K562 (cell line): Measurements from ENCODE around the gene HDAC7. TPM values are rescaled to one million over a fixed set of nuclear protein-coding genes. Genes with fewer than 3 reads are reported as not detected.

ENCODE experiments used
- ELF1 ChIP-seq: fragments of 200-800 bp; sonication (Bioruptor generic); IDR thresholded peaks from 2 replicates; pipeline ENCODE4 v1.6.1; 2016; ENCODE audit warnings: missing genetic modification characterization, missing compliant biosample characterization
- GATAD2B ChIP-seq: fragments of 450-650 bp; IDR thresholded peaks from 2 replicates; pipeline ENCODE4 v1.6.1; 2017; ENCODE audit warnings: mild to moderate bottlenecking, borderline replicate concordance
- MAFF ChIP-seq: IDR thresholded peaks from 2 replicates; pipeline ENCODE4 v1.6.1; 2012; ENCODE audit warnings: low read length, improper control_type of control experiment
- MTA1 ChIP-seq: fragments of 450-650 bp; IDR thresholded peaks from 2 replicates; pipeline ENCODE4 v1.6.1; 2017; ENCODE audit warnings: borderline replicate concordance
- NFIX ChIP-seq: fragments of 250-450 bp; sonication (Bioruptor Pico); IDR thresholded peaks from 2 replicates; pipeline ENCODE4 v1.4.0; 2020; ENCODE audit warnings: low read depth, mild to moderate bottlenecking, moderate library complexity
- PHF8 ChIP-seq: fragments of 200-600 bp; sonication (generic); IDR thresholded peaks from 2 replicates; pipeline ENCODE4 v1.6.1; 2012; ENCODE audit warnings: mixed run types, mild to moderate bottlenecking, inconsistent platforms, low read length, moderate library complexity, borderline replicate concordance
- TAF9B ChIP-seq: fragments of 450-650 bp; IDR thresholded peaks from 2 replicates; pipeline ENCODE4 v1.6.1; 2018; ENCODE audit warnings: mild to moderate bottlenecking; ENCODE audit not compliant: partially characterized antibody
- ZNF830 ChIP-seq: fragments of 250-450 bp; sonication (Bioruptor Pico); IDR thresholded peaks from 2 replicates; pipeline ENCODE4 v1.5.0; 2021; ENCODE audit warnings: mild to moderate bottlenecking
- polyA plus RNA-seq, 8 experiments: library from polyadenylated mRNA; depleted of rRNA in 4 of 8; stranded (reverse) in 5 of 8; unstranded in 3 of 8; fragments of >200 nt; fragmentation: Nextera tagmentation in 2 of 8; fragmentation: Illumina TruSeq in 1 of 8; extraction: Ambion mirVana in 2 of 8; extraction: Trizol in 1 of 8; gene quantifications; 2 replicates each; pipeline versions ENCODE4 v1.2.1 to v1.2.3, GENCODE V29; 2011 to 2014; ENCODE audit warnings: inconsistent platforms in 1 of 8, missing spikeins in 1 of 8
- total RNA-seq, 7 experiments: library from RNA; depleted of rRNA in 6 of 7; stranded (reverse); fragments of >200 nt in 6 of 7; fragmentation: Illumina TruSeq in 2 of 7; extraction: Trizol in 2 of 7; gene quantifications; 2 replicates each; pipeline versions ENCODE4 v1.2.1 to v1.2.3, GENCODE V29; 2011 to 2021; ENCODE audit warnings: low replicate concordance in 1 of 7
- TF ChIP-seq, protein P1 (sequence below): fragments of 450-650 bp; IDR thresholded peaks from 2 replicates; pipeline ENCODE4 v1.6.1; 2016; ENCODE audit warnings: borderline replicate concordance
- TF ChIP-seq, protein P2 (sequence below), 2 experiments: IDR thresholded peaks; 2 replicates each; pipeline ENCODE4 v1.6.1; 2012; ENCODE audit warnings: improper control_type of control experiment in 2 of 2, low read depth in 2 of 2, low read length in 2 of 2, borderline replicate concordance in 1 of 2
- TF ChIP-seq, protein P3 (sequence below), 2 experiments: fragments of 450-650 bp; IDR thresholded peaks; 2 replicates each; pipeline ENCODE4 v1.6.1; 2016
- TF ChIP-seq, protein P4 (sequence below): fragments of 250-450 bp; sonication (Bioruptor Pico); IDR thresholded peaks from 2 replicates; pipeline ENCODE4 v1.5.0; 2021
- TF ChIP-seq, protein P5 (sequence below): IDR thresholded peaks from 2 replicates; pipeline ENCODE4 v1.6.1; 2012; ENCODE audit warnings: low read depth, low read length, improper control_type of control experiment, borderline replicate concordance
- TF ChIP-seq, protein P6 (sequence below): fragments of 450-650 bp; conservative IDR thresholded peaks from 2 replicates; pipeline ENCODE4 v1.6.1; 2016; ENCODE audit warnings: missing genetic modification characterization, low read depth, mild to moderate bottlenecking, missing compliant biosample characterization, moderate library complexity

HDAC7 gene
- total and polyA plus RNA-seq, 9 of the 15 experiments (the other 6 are each of a cell fraction or from before 2014, with no cell fraction given) = 2.5 to 129 (median 31.1) TPM

DNA sequence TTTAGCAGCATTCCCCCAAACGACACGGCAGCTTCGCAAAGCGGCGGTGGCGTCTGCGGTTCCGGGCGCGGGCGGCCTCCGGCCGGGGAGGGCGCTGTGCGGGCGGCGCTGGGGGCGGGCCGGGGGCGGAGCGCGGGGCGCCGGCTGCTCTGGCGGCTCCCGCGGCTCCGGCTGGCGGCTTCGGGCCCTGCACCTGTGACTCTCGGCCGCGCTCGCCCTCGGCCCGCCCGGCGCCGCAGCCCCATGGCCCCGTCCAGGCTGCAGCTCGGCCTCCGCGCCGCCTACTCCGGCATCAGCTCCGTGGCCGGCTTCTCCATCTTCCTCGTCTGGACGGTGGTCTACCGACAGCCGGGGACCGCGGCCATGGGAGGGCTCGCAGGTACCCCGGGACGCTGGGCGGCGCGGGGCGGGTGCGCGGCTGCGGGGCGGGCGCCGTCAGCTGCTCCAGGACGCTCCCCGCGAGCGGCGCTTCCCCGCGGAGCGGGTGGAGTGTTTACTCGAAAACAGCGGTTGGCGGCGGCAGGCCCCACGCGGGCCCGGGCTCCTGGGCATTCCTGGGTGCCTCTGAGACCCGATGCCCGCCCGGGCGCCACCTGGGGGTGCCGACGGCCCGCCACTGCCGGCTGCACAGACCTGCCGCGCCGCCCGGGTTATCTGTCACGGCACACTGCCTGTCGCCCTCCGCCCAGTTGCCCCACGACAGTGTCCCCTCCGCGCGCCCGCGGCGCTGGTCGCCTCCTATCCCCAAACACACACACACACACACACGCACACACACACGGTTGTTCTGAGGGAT is 46.4 kb downstream of the HDAC7 start, which contains the start of gene SLC48A1 (continued):
- TF ChIP-seq TAF9B (no peak), ELF1 (tag) (peak; percentile 81), MTA1 (0 out of 2 replicates have a peak, but pooled peaks have one; percentile 29), NFIX (no peak), PHF8 (peak; percentile 85; the same call in 1 of the 2 replicates), MAFF (no peak), GATAD2B (peak; percentile 82; the same call in 1 of the 2 replicates), ZNF830 (CRISPR knock-in tag) (no peak)
- TF ChIP-seq, protein P1, sequence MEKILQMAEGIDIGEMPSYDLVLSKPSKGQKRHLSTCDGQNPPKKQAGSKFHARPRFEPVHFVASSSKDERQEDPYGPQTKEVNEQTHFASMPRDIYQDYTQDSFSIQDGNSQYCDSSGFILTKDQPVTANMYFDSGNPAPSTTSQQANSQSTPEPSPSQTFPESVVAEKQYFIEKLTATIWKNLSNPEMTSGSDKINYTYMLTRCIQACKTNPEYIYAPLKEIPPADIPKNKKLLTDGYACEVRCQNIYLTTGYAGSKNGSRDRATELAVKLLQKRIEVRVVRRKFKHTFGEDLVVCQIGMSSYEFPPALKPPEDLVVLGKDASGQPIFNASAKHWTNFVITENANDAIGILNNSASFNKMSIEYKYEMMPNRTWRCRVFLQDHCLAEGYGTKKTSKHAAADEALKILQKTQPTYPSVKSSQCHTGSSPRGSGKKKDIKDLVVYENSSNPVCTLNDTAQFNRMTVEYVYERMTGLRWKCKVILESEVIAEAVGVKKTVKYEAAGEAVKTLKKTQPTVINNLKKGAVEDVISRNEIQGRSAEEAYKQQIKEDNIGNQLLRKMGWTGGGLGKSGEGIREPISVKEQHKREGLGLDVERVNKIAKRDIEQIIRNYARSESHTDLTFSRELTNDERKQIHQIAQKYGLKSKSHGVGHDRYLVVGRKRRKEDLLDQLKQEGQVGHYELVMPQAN = peak; percentile 75; the same call in 1 of the 2 replicates
- TF ChIP-seq, protein P2, sequence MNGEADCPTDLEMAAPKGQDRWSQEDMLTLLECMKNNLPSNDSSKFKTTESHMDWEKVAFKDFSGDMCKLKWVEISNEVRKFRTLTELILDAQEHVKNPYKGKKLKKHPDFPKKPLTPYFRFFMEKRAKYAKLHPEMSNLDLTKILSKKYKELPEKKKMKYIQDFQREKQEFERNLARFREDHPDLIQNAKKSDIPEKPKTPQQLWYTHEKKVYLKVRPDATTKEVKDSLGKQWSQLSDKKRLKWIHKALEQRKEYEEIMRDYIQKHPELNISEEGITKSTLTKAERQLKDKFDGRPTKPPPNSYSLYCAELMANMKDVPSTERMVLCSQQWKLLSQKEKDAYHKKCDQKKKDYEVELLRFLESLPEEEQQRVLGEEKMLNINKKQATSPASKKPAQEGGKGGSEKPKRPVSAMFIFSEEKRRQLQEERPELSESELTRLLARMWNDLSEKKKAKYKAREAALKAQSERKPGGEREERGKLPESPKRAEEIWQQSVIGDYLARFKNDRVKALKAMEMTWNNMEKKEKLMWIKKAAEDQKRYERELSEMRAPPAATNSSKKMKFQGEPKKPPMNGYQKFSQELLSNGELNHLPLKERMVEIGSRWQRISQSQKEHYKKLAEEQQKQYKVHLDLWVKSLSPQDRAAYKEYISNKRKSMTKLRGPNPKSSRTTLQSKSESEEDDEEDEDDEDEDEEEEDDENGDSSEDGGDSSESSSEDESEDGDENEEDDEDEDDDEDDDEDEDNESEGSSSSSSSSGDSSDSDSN (IDR thresholded peaks at IDR 0.05; ENCODE audit: borderline replicate concordance in 1 of 2, low read depth in 2 of 2, low read length in 2 of 2) = peak in 1 of 2 experiments; percentile 71; a peak in 2 of 4 replicates
- TF ChIP-seq, protein P3, sequence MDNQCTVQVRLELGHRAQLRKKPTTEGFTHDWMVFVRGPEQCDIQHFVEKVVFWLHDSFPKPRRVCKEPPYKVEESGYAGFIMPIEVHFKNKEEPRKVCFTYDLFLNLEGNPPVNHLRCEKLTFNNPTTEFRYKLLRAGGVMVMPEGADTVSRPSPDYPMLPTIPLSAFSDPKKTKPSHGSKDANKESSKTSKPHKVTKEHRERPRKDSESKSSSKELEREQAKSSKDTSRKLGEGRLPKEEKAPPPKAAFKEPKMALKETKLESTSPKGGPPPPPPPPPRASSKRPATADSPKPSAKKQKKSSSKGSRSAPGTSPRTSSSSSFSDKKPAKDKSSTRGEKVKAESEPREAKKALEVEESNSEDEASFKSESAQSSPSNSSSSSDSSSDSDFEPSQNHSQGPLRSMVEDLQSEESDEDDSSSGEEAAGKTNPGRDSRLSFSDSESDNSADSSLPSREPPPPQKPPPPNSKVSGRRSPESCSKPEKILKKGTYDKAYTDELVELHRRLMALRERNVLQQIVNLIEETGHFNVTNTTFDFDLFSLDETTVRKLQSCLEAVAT (IDR thresholded peaks at IDR 0.05) = peak in 1 of 2 experiments; percentile 85; a peak in 2 of 4 replicates
- TF ChIP-seq, protein P4, sequence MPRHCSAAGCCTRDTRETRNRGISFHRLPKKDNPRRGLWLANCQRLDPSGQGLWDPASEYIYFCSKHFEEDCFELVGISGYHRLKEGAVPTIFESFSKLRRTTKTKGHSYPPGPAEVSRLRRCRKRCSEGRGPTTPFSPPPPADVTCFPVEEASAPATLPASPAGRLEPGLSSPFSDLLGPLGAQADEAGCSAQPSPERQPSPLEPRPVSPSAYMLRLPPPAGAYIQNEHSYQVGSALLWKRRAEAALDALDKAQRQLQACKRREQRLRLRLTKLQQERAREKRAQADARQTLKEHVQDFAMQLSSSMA (CRISPR knock-in tag) = no peak
- TF ChIP-seq, protein P5, sequence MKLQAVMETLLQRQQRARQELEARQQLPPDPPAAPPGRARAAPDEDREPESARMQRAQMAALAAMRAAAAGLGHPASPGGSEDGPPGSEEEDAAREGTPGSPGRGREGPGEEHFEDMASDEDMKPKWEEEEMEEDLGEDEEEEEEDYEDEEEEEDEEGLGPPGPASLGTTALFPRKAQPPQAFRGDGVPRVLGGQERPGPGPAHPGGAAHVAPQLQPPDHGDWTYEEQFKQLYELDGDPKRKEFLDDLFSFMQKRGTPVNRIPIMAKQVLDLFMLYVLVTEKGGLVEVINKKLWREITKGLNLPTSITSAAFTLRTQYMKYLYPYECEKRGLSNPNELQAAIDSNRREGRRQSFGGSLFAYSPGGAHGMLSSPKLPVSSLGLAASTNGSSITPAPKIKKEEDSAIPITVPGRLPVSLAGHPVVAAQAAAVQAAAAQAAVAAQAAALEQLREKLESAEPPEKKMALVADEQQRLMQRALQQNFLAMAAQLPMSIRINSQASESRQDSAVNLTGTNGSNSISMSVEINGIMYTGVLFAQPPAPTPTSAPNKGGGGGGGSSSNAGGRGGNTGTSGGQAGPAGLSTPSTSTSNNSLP = no peak
- TF ChIP-seq, protein P6, sequence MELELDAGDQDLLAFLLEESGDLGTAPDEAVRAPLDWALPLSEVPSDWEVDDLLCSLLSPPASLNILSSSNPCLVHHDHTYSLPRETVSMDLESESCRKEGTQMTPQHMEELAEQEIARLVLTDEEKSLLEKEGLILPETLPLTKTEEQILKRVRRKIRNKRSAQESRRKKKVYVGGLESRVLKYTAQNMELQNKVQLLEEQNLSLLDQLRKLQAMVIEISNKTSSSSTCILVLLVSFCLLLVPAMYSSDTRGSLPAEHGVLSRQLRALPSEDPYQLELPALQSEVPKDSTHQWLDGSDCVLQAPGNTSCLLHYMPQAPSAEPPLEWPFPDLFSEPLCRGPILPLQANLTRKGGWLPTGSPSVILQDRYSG = no peak
